Activated T-cell treated with anti-CD3 and anti-CD28 coated beads, Interleukin-2, amount 50 U/mL, for 24 hours (primary cell): Measurements from ENCODE around the gene IRX6.

ENCODE experiments used
- DNase-seq: peaks from one replicate; pipeline ENCODE4 v3.0.0-alpha.2; 2020
- H3K27ac Mint-ChIP-seq: 2 replicates; pipeline ENCODE4 v1.8.0; 2020; ENCODE audit warnings: mild to moderate bottlenecking, mixed read lengths
- H3K27me3 Mint-ChIP-seq: 2 replicates; pipeline ENCODE4 v1.8.0; 2020; ENCODE audit warnings: mixed read lengths
- H3K36me3 Mint-ChIP-seq: 2 replicates; pipeline ENCODE4 v1.8.0; 2020; ENCODE audit warnings: low read depth, mixed read lengths
- H3K4me1 Mint-ChIP-seq: 2 replicates; pipeline ENCODE4 v1.8.0; 2020; ENCODE audit warnings: low read depth, mixed read lengths
- H3K4me3 Mint-ChIP-seq: 2 replicates; pipeline ENCODE4 v1.8.0; 2020; ENCODE audit warnings: mild to moderate bottlenecking, moderate library complexity, mixed read lengths
- H3K9me3 Mint-ChIP-seq: 2 replicates; pipeline ENCODE4 v1.8.0; 2020; ENCODE audit warnings: mixed read lengths

Gene IRX6

GRCh38 chr16:55329791-55330428, 5.9 kb downstream of the IRX6 start:
- no peaks in the 10 kb centered on the region for H3K9me3 Mint-ChIP-seq
- H3K4me3 Mint-ChIP-seq, result no peak overlapping the region
- no peak overlapping the region for H3K27ac Mint-ChIP-seq
- H3K36me3 Mint-ChIP-seq, result no peaks in the 10 kb centered on the region
- H3K27me3 Mint-ChIP-seq, result peaks cover 88% of the 10 kb centered on the region
- H3K4me1 Mint-ChIP-seq, result peaks cover 17% of the 10 kb centered on the region
- DNase-seq, result no peak

DNA sequence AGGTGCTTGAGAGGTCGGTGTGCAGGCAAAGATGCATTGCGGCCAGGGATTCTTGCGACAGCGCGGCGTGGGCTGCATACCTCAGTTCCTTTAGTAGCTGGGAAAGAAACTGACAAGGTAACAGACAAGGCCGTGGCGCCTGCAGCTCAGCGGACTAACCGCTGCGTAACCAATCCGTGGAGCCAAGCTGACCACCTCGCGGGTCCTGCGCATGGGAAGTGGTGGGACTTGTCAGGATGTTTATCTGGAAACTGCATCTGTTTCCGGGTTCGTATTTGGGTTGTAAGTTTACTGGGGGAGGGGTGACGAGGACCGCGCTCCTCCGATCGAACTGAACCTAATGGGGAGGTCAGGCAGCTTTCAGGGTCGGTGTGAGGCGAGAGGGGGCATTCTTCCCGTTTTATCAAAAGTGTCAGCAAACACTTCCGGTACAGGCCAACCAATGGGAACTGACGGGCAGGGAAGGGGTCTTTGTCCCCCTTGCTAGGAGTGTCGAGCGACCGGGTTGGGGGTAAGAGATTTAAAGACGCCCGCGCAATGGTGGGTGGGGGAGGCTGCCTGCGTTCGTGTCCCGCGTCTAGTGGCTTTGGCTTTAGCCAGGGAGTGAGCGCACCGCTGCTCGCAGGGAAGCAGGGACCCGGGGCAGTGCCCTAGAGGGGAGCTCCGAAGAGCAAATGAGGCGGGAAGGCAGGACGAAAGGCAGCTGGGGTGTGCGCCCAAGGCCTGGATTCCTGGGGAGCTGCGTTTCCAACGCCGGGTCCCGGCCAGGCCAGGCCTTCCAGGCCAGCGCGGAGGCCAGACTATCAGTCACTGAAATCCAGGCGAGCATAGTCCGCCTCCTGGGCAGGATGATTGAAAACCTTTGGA, 7.0 kb downstream of the IRX6 start:
- Mint-ChIP-seq H3K36me3 (no peaks in the 10 kb centered on the region), H3K9me3 (no peaks in the 10 kb centered on the region), H3K27ac (no peak overlapping the region), H3K27me3 (peaks cover 80% of the 10 kb centered on the region), H3K4me1 (peaks cover 14% of the 10 kb centered on the region), H3K4me3 (no peak overlapping the region)
- DNase-seq, result no peak

DNA sequence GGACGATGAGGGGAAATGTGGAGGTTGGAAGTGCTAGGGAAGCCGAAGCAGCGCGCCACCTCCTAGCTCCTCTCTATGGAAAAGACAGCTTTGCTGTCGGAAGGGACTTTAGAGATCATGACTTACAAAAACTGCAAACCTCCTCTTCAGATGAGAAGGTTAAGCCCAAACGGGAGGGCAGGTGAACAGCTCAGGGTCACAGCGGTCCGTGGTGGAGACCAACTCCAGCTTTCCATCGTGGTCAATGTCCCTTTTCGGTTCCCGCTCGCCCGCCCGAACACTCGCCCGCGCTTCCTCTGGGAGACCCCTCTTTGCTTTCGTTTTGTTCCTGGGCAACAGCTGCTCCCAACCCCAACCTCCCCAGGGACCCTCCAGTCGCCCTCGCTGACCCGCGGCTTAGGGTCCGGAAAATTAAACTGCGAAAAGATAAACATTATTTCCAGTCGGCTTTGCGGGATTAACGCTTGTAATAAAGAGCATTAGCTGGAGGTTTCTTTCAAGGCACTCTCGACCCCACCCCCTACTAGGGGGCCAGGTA, 7.7 kb downstream of the IRX6 start:
- no peak overlapping the region for H3K4me3 Mint-ChIP-seq
- H3K36me3 Mint-ChIP-seq, result no peaks in the 10 kb centered on the region
- H3K9me3 Mint-ChIP-seq, result no peaks in the 10 kb centered on the region
- H3K4me1 Mint-ChIP-seq, result peaks cover 14% of the 10 kb centered on the region
- no peak for DNase-seq
- peaks cover 75% of the 10 kb centered on the region for H3K27me3 Mint-ChIP-seq
- no peak overlapping the region for H3K27ac Mint-ChIP-seq

- Mint-ChIP-seq H3K4me1 (peaks cover 14% of the 10 kb centered on the region), H3K27ac (no peak overlapping the region), H3K36me3 (no peaks in the 10 kb centered on the region), H3K4me3 (no peak overlapping the region), H3K9me3 (no peaks in the 10 kb centered on the region), H3K27me3 (peaks cover 56% of the 10 kb centered on the region)
- DNase-seq, result no peak
Observed at GRCh38 chr16:55333684-55334083, 9.7 kb downstream of the IRX6 start.

- no peaks in the 10 kb centered on the region for H3K36me3 Mint-ChIP-seq
- H3K27ac Mint-ChIP-seq, result no peak overlapping the region
- peaks cover 14% of the 10 kb centered on the region for H3K27me3 Mint-ChIP-seq
- no peaks in the 10 kb centered on the region for H3K9me3 Mint-ChIP-seq
- H3K4me1 Mint-ChIP-seq, result no peaks in the 10 kb centered on the region
- no peak for DNase-seq
- no peak overlapping the region for H3K4me3 Mint-ChIP-seq
Observed at GRCh38 chr16:55338646-55339045, 14.6 kb downstream of the IRX6 start.

DNA sequence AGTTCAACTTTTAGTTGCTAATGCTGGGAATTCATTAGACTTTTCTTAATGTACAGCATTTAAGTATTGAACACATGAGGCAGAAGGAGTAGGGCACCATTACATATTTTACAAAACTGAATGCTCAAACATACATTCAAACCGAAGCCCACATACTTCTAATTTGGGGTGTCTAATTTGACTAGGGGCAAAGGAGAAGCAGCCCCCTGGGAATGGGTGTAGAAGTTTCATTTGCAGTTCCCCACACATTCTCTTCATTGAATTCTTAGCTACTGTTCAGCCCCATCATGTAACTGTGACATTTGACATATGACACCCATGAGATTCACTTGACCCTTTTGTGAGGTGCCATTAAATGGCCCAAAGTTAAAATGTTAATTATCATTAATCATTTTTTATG, 16.4 kb downstream of the IRX6 start:
- Mint-ChIP-seq H3K4me1 (no peaks in the 10 kb centered on the region), H3K27me3 (peaks cover 11% of the 10 kb centered on the region), H3K27ac (no peak overlapping the region), H3K36me3 (no peaks in the 10 kb centered on the region), H3K4me3 (no peak overlapping the region), H3K9me3 (no peaks in the 10 kb centered on the region)
- no peak for DNase-seq

DNA sequence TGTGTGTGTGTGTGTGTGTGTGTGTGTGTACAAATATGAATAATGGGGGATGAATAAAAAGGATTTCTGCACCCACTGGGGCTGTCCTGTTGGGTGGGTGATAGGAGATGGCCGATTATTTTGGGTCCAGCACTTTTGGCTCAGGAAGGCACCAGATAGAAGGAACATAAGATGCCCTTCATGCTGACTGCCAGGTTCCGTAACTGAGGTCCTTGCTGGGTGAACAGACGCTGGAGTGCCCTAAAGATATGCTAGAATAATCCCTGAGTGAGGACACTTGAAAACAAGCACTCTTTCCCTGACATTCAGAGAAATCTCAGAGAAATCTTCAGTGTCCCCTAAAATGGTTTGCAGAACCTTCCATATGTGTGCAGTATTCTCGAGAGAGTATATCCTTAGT, 17.7 kb downstream of the IRX6 start:
- DNase-seq, result no peak
- Mint-ChIP-seq H3K4me1 (no peaks in the 10 kb centered on the region), H3K27ac (no peak overlapping the region), H3K4me3 (no peak overlapping the region), H3K9me3 (no peaks in the 10 kb centered on the region), H3K27me3 (peaks cover 8% of the 10 kb centered on the region), H3K36me3 (no peaks in the 10 kb centered on the region)

DNA sequence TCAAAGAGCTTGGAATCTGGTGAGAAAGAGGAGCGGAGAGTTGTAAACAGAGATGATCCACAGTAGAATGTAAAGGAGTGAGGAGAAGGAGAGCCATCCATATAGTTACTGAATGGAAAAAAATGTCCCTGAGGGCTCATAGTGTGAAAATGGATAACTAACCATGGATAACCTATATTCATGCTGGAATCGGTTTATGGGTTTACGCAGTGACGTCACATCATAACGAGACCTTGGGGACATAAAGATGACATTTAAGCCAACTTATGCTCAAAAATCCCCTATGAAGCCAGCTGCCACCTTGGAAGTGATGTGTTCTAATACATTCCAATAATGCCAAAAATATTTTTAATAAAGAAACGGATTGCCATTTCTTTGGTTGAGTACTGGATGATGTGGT, 22.5 kb downstream of the IRX6 start:
- Mint-ChIP-seq H3K4me3 (no peak overlapping the region), H3K27ac (no peak overlapping the region), H3K36me3 (no peaks in the 10 kb centered on the region), H3K9me3 (no peaks in the 10 kb centered on the region), H3K4me1 (no peaks in the 10 kb centered on the region), H3K27me3 (peaks cover 14% of the 10 kb centered on the region)
- DNase-seq, result no peak

- no peaks in the 10 kb centered on the region for H3K36me3 Mint-ChIP-seq
- no peak overlapping the region for H3K4me3 Mint-ChIP-seq
- no peak for DNase-seq
- H3K27me3 Mint-ChIP-seq, result peaks cover 13% of the 10 kb centered on the region
- H3K4me1 Mint-ChIP-seq, result no peaks in the 10 kb centered on the region
- H3K9me3 Mint-ChIP-seq, result no peaks in the 10 kb centered on the region
- H3K27ac Mint-ChIP-seq, result no peak overlapping the region
Observed at GRCh38 chr16:55349867-55350266, 25.9 kb downstream of the IRX6 start.

DNA sequence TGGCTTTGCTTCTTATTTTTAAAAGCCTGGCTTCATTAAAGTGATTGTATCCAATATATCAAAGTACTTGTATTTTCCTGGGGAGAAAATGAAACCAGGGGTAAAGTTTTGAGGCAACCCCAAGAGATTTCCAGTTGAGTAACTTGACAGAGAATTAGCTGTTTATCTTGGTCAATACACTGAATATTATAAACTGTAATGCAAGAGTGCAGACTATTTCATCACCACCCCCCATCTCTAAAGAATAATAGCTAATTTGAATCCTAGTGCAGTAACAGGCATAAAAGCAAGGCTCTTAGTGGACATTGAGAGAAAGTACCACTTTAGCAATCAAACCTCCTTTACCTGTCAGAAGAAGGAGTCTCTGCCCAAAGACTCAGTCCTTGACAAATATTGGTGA, 27.0 kb downstream of the IRX6 start:
- no peak overlapping the region for H3K27ac Mint-ChIP-seq
- H3K9me3 Mint-ChIP-seq, result no peaks in the 10 kb centered on the region
- H3K4me3 Mint-ChIP-seq, result no peak overlapping the region
- H3K27me3 Mint-ChIP-seq, result peaks cover 13% of the 10 kb centered on the region
- no peaks in the 10 kb centered on the region for H3K4me1 Mint-ChIP-seq
- no peaks in the 10 kb centered on the region for H3K36me3 Mint-ChIP-seq
- DNase-seq, result no peak

DNA sequence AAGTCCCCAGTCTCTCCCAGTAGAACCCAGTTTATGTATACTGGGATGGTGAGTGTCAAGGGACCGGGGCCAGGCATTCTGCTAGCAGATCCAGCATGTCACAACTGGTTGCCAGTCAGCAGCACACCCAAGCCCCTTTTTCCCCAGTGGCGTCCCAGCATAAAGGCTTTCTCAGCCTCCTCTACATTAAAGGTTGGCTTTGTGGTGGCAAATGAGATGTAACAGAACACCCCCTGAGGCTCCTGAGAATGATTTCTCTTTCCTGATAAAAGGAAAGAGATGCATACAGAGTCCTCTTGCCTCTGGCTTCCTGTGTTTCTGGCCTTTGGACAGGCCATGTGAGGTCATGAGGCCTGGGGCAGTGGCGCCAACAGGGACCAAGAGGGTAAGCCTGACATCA, 27.9 kb downstream of the IRX6 start:
- Mint-ChIP-seq H3K9me3 (no peaks in the 10 kb centered on the region), H3K27me3 (peaks cover 13% of the 10 kb centered on the region), H3K4me3 (no peak overlapping the region), H3K4me1 (no peaks in the 10 kb centered on the region), H3K36me3 (no peaks in the 10 kb centered on the region), H3K27ac (no peak overlapping the region)
- no peak for DNase-seq

- H3K27me3 Mint-ChIP-seq, result peaks cover 9% of the 10 kb centered on the region
- no peak overlapping the region for H3K4me3 Mint-ChIP-seq
- H3K36me3 Mint-ChIP-seq, result no peaks in the 10 kb centered on the region
- H3K9me3 Mint-ChIP-seq, result no peaks in the 10 kb centered on the region
- no peak for DNase-seq
- H3K27ac Mint-ChIP-seq, result no peak overlapping the region
- H3K4me1 Mint-ChIP-seq, result no peaks in the 10 kb centered on the region
Observed at GRCh38 chr16:55357241-55357640, 33.2 kb downstream of the IRX6 start.

- no peak for DNase-seq
- Mint-ChIP-seq H3K9me3 (no peaks in the 10 kb centered on the region), H3K27ac (no peak overlapping the region), H3K4me1 (no peaks in the 10 kb centered on the region), H3K27me3 (peaks cover 10% of the 10 kb centered on the region), H3K36me3 (no peaks in the 10 kb centered on the region), H3K4me3 (no peak overlapping the region)
Observed at GRCh38 chr16:55359946-55360345, 35.9 kb downstream of the IRX6 start.

DNA sequence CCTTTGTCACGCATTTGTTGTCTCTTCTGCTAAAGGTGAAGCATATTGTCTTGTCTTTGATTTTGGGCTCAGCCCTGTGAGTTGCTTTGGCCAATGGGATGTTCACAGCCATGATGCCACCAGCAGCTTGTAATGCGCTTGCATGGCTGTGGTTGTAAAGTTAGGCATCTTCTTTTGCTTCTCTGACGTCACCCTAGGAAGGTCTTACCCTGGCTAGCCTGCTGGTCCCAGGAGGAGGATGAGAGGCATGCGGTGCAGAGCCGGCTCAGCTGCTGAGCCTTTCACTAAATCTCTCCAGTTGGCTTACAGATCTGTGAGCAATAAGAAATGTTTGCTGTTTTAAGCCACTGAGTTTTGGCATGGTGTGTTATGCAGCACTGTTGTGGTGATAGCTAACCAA, 40.8 kb downstream of the IRX6 start:
- H3K27me3 Mint-ChIP-seq, result peaks cover 35% of the 10 kb centered on the region

GRCh38 chr16:55367301-55367811, 43.4 kb downstream of the IRX6 start:
- H3K27ac Mint-ChIP-seq, result no peak overlapping the region
- peaks cover 3% of the 10 kb centered on the region for H3K4me1 Mint-ChIP-seq
- H3K9me3 Mint-ChIP-seq, result no peaks in the 10 kb centered on the region
- no peaks in the 10 kb centered on the region for H3K36me3 Mint-ChIP-seq
- DNase-seq, result no peak
- peaks cover 57% of the 10 kb centered on the region for H3K27me3 Mint-ChIP-seq
- H3K4me3 Mint-ChIP-seq, result no peak overlapping the region

More for the DNA sequence above, 40.8 kb downstream of the IRX6 start:
- DNase-seq, result no peak
- Mint-ChIP-seq H3K27ac (no peak overlapping the region), H3K9me3 (no peaks in the 10 kb centered on the region), H3K4me1 (no peaks in the 10 kb centered on the region), H3K36me3 (no peaks in the 10 kb centered on the region), H3K4me3 (no peak overlapping the region)
